ACC112 (cell line): ENCODE measurements around the gene USP36.
"Not testable (repeated sequence)": the region's sequence is repeated elsewhere in the genome, so short reads cannot be mapped to it uniquely, and the experiment has no call there.

Source experiments
- H2AFZ ChIP-seq: fragments of 200-600 bp; sonication (generic); one replicate; pipeline ENCODE4 v1.6.0; 2017; ENCODE audit warnings: antibody characterized with exemption, low read length; ENCODE audit not compliant: unreplicated experiment
- H3K27ac ChIP-seq: fragments of 200-600 bp; sonication (generic); 2 replicates; pipeline ENCODE4 v1.5.1; 2014; ENCODE audit warnings: low read depth, mild to moderate bottlenecking, antibody characterized with exemption, low read length, moderate library complexity
- H3K27me3 ChIP-seq: fragments of 200-600 bp; sonication (generic); 2 replicates; pipeline ENCODE4 v1.6.1; 2014; ENCODE audit warnings: mild to moderate bottlenecking, antibody characterized with exemption, low read length, moderate library complexity, mixed read lengths; ENCODE audit not compliant: insufficient read depth
- H3K36me3 ChIP-seq: fragments of 200-600 bp; sonication (generic); 2 replicates; pipeline ENCODE4 v1.6.1; 2016; ENCODE audit warnings: mild to moderate bottlenecking, antibody characterized with exemption, low read length, moderate library complexity, mixed read lengths; ENCODE audit not compliant: insufficient read depth
- H3K4me1 ChIP-seq: fragments of 200-600 bp; sonication (generic); one replicate; pipeline ENCODE4 v1.6.1; 2016; ENCODE audit warnings: low read length, mixed read lengths; ENCODE audit not compliant: insufficient read depth, unreplicated experiment, control insufficient read depth
- H3K4me3 ChIP-seq: fragments of 200-600 bp; sonication (generic); 2 replicates; pipeline ENCODE4 v1.5.1; 2014; ENCODE audit warnings: mild to moderate bottlenecking, low read depth, low read length
- H3K79me2 ChIP-seq: fragments of 200-600 bp; sonication (generic); one replicate; pipeline ENCODE4 v1.6.0; 2016; ENCODE audit warnings: low read length; ENCODE audit not compliant: control insufficient read depth, unreplicated experiment, insufficient read depth

The USP36 gene

DNA sequence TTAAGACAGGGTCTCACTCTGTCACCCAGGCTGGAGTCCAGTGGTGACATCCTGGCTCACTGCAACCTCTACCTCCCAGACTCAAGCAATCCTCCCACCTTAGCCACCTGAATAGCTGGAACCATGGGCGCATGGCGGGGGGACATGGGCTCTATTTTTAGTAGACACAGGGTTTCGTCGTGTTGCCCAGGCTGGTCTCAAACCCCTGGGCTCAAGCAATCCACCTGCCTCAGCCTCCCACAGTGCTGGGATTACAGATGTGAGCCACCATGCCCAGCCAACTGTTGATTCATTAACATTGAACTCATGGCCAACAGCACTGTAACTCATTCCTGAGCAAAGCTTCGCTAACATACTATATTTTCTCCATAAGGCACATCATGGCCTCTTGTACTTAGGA is 89.6 kb downstream of the USP36 start:
- not testable (repeated sequence) for H3K36me3 ChIP-seq, H3K4me3 ChIP-seq, H3K27me3 ChIP-seq, H2AFZ ChIP-seq, H3K27ac ChIP-seq, H3K79me2 ChIP-seq
- peaks cover 23% of the 10 kb centered on the region for H3K4me1 ChIP-seq

DNA sequence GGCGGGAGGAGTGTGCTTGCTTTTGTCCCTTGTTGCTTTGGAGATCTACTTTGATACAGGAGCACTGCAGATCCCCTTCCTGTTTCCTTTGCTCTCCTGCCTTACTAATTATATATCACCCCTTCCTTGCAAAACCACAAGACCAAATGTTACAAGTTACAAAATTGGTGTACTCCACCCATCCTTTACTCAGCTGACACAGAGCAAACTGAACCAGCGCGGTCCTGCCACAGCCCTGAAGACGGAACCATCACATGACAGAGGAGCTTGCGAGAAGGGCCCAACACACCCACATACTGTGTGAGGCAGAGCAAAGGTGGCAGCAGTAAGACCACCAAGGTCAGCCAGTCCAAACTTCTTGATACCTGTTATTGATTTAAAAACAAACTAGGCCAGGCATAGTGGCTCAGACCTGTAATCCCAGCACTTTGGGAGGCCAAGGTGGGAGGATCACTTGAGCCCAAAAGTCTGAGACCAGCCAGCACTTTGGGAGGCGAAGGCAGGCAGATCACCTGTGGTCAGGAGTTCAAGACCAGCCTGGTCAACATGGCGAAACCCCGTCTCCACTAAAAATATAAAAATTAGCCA is 91.8 kb downstream of the USP36 start:
- no peaks in the 10 kb centered on the region for H3K36me3 ChIP-seq
- no peaks in the 10 kb centered on the region for H3K27me3 ChIP-seq
- H2AFZ ChIP-seq = no peak overlapping the region
- H3K79me2 ChIP-seq = peaks cover 4% of the 10 kb centered on the region
- H3K4me3 ChIP-seq = no peak overlapping the region
- H3K27ac ChIP-seq = peak overlapping the region; percentile 6
- peaks cover 23% of the 10 kb centered on the region for H3K4me1 ChIP-seq

DNA sequence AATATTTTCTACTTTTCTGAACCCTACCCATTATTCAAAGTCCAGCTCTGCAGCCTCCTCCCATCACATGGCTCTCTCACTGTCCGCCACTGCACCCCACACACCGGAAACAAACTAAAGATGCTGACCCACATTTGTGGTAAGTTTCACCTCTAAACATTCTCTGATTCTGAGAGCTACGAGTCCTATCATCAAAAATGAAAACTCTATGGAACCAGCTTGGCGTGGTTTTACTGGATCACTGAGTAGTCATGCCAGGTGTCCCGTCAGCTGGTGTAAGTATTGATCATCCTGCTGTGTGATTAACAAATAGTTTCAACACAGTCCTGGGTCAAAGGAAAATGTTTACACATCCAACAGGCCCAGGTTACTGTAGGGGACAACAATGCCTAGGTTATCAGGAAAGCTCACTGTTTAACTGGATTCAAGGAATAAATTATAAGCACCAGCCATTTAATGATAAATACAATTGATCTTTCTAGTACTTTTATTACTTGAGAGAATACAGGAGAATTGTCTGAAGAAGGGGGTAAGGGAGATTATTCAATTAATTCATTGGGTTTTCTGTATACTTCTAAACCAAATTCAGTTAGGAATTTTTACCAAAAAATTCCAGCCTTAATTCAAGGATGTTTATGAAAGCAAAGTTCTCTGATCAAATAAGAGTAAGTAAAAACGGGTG is 92.4 kb downstream of the USP36 start:
- H3K27ac ChIP-seq = peak overlapping the region; percentile 6
- peaks cover 3% of the 10 kb centered on the region for H3K79me2 ChIP-seq
- H3K4me3 ChIP-seq = 0 out of 2 replicates have a peak overlapping the region, but pooled peaks have one; percentile 2
- no peaks in the 10 kb centered on the region for H3K27me3 ChIP-seq
- peaks cover 23% of the 10 kb centered on the region for H3K4me1 ChIP-seq
- H2AFZ ChIP-seq = no peak overlapping the region
- H3K36me3 ChIP-seq = no peaks in the 10 kb centered on the region

DNA sequence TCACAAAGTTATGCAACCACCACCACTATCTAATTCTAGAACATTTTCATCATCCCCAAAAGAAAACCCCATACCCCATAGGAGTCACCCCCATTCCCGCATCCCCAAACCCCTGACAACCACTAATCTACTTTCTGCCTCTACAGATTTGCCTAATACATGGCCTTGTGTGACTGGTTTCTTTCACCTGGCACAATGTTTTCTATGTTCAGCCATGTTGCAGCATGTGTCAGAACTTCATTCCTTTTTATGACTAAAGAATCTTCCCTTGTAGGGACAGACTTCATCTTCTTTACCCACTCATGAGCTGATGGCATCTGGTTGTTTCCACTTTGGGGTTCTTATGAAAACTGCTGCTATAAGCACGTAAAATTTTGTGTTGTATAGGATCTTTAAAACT is 93.1 kb downstream of the USP36 start:
- no peaks in the 10 kb centered on the region for H3K36me3 ChIP-seq
- no peak overlapping the region for H2AFZ ChIP-seq
- no peak overlapping the region for H3K27ac ChIP-seq
- no peaks in the 10 kb centered on the region for H3K27me3 ChIP-seq
- H3K4me1 ChIP-seq = peaks cover 23% of the 10 kb centered on the region
- no peak overlapping the region for H3K4me3 ChIP-seq
- H3K79me2 ChIP-seq = peaks cover 3% of the 10 kb centered on the region

DNA sequence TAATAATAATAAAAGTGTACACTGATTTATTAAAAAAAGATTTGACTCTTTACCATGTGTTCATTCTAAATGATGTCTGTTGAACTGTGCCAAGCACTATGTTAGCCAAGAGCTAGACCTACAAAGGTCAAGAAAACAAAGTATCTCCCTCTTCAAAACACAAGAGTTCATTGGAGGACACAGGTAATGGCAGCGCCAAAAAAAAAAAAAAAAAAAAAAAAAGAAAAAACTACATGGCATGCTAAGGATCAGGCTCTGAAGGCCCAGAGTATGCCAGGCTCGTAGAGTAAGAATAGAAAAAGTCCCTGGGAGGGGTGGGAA is 93.7 kb downstream of the USP36 start:
- no peak overlapping the region for H3K4me3 ChIP-seq
- peaks cover 3% of the 10 kb centered on the region for H3K79me2 ChIP-seq
- H3K4me1 ChIP-seq = peaks cover 23% of the 10 kb centered on the region
- H3K27me3 ChIP-seq = no peaks in the 10 kb centered on the region
- no peak overlapping the region for H2AFZ ChIP-seq
- no peaks in the 10 kb centered on the region for H3K36me3 ChIP-seq
- H3K27ac ChIP-seq = no peak overlapping the region

DNA sequence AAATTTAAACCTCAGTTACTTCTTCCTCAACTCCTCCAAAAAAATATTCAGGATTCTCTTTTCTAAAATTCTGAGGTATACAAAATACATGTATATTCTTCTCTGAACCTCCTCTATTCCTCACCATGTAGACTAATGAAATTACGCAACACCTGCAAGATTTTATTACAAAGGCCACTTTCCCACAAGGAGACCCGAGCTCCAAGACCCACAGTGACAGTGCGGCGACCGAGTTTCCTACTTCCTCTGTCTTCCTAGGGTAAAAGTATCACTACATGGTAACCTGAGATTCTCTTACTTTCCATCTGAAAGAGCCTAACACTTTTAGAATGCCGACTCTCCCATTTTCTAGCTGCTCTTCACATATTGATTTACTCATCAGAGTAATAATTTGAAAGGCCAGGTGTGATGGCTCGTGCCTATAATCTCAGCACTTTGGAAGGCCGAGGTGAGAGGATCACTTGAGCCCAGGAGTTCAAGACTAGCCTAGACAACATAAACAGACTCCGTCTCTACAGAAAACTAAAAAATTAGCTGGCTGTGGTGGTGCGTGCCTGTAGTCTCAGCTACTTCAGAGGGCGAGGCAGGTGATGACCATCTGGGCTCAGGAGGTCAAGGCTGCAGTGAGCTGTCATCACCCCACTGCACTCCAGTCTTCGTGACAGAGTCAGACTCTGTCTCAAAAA is 94.2 kb downstream of the USP36 start:
- H3K79me2 ChIP-seq = peaks cover 8% of the 10 kb centered on the region
- H2AFZ ChIP-seq = no peak overlapping the region
- H3K4me3 ChIP-seq = no peak overlapping the region
- no peaks in the 10 kb centered on the region for H3K27me3 ChIP-seq
- H3K4me1 ChIP-seq = peaks cover 23% of the 10 kb centered on the region
- H3K36me3 ChIP-seq = no peaks in the 10 kb centered on the region
- no peak overlapping the region for H3K27ac ChIP-seq
